ENCODE results near the gene ITSN1.
"Not testable (repeated sequence)": the region's sequence is repeated elsewhere in the genome, so short reads cannot be mapped to it uniquely, and the experiment has no call there.

The ITSN1 gene

DNA sequence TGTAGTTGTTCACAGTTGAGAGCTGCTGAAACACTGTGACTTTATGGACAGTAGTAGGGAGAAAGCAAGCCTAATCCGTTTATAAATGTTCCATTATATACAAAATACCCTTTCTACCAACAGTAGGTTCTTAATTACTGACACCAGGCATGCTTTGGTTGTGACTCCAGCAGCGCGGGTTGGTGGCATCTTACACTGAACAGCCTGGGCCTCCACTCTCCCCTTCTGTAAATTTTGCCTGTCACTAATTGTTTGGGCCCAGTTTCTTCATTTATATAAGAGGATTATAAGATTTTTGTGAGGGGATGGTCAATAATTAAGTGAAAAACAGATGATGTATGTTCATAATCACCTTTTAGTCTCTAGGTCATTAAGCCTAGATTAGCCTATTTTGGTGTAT is 58.2 kb downstream of the ITSN1 start:
- TF ChIP-seq, protein P1, sequence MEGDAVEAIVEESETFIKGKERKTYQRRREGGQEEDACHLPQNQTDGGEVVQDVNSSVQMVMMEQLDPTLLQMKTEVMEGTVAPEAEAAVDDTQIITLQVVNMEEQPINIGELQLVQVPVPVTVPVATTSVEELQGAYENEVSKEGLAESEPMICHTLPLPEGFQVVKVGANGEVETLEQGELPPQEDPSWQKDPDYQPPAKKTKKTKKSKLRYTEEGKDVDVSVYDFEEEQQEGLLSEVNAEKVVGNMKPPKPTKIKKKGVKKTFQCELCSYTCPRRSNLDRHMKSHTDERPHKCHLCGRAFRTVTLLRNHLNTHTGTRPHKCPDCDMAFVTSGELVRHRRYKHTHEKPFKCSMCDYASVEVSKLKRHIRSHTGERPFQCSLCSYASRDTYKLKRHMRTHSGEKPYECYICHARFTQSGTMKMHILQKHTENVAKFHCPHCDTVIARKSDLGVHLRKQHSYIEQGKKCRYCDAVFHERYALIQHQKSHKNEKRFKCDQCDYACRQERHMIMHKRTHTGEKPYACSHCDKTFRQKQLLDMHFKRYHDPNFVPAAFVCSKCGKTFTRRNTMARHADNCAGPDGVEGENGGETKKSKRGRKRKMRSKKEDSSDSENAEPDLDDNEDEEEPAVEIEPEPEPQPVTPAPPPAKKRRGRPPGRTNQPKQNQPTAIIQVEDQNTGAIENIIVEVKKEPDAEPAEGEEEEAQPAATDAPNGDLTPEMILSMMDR (conservative IDR thresholded peaks at IDR 0.05; ENCODE audit: low read depth, low read length): no peak
- H3K4me3 ChIP-seq (ENCODE audit: low read length): no peak overlapping the region
- DNase-seq (ENCODE audit: low read depth): peak; percentile 46

DNA sequence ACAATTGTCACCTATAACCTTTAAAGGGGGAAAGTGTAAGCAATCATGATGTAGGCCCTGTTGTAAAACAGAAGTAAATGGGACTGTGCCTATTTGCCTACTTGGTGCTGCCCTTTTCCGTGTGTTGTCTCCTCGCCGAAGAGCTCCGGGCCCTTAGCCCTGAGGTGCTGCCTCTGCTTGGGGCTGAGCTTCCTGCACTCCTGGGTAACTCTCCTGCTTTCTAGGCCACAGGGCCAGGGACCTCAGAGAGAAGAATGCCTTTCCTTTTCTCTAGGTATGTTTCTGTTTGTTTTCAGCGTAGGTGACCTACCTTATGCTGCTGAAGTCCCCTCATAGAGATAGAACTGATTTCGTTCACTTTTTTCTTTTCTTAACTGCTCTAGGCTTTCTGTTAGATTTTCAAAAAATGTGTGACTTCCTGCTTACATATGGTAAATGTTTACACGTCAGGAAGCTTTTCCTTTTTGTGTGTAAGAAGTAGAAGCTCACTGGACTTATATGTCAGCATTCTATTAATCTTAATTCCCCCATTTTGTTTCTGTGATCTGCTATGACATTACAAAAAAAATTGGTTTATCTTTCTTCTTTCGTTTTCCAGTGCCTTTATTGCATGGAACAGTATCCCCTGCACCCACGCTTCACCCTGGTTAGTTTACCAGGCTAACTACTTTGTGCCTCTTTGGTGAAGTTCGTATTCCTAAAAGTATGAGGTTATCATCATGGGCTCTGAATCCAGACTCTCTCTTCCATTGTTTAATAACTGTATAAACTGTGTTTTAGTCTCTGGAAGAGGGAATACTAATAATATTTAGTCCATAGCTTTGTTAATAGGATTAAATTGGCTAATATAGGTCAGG is 61.7 kb downstream of the ITSN1 start:
- no peak for DNase-seq (ENCODE audit: low read depth)
- TF ChIP-seq, protein P1 (conservative IDR thresholded peaks at IDR 0.05; ENCODE audit: low read depth, low read length): no peak
- no peak overlapping the region for H3K4me3 ChIP-seq (ENCODE audit: low read length)

DNA sequence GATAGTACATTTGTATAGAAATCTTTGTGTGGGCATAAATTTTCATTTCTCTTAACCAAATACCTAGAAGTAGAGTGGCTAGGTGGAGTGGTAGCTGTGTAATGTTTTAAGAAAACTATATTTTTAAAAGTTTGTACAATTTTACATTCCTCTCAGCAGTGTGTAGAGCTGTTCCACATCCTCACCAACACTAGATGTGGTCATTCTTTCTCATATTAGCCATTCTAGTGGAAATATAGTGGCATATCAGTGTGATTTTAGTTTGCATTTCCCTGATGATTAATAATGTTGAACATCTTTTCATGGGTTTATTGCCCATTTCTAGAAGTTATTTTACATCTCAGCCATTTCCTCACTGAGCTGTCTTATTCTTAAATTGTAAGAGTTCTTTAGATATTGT is 65.5 kb downstream of the ITSN1 start:
- H3K4me3 ChIP-seq (ENCODE audit: low read length): no peak overlapping the region
- DNase-seq (ENCODE audit: low read depth): no peak
- TF ChIP-seq, protein P1 (conservative IDR thresholded peaks at IDR 0.05; ENCODE audit: low read depth, low read length): no peak

DNA sequence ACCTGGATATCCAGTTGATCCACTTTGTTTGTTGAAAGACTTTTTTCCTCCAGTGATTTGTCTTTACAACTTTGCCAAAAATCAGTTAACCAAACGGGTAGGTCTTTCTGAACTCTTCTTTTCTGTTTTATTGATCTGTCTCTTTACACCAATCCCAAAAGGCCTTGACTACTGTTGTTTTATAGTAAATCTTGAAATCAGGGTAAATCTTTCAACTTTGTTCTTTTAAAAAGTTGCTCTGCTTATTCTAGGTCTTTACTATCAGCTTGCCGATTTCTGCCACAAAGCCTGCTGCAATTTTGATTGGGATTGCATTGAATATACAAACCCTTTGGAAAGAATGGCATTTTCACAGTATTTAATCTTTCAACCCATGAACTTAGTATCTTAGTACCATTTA is 66.6 kb downstream of the ITSN1 start:
- H3K4me3 ChIP-seq (ENCODE audit: low read length): no peak overlapping the region
- TF ChIP-seq, protein P1 (conservative IDR thresholded peaks at IDR 0.05; ENCODE audit: low read depth, low read length): no peak
- DNase-seq (ENCODE audit: low read depth): no peak

DNA sequence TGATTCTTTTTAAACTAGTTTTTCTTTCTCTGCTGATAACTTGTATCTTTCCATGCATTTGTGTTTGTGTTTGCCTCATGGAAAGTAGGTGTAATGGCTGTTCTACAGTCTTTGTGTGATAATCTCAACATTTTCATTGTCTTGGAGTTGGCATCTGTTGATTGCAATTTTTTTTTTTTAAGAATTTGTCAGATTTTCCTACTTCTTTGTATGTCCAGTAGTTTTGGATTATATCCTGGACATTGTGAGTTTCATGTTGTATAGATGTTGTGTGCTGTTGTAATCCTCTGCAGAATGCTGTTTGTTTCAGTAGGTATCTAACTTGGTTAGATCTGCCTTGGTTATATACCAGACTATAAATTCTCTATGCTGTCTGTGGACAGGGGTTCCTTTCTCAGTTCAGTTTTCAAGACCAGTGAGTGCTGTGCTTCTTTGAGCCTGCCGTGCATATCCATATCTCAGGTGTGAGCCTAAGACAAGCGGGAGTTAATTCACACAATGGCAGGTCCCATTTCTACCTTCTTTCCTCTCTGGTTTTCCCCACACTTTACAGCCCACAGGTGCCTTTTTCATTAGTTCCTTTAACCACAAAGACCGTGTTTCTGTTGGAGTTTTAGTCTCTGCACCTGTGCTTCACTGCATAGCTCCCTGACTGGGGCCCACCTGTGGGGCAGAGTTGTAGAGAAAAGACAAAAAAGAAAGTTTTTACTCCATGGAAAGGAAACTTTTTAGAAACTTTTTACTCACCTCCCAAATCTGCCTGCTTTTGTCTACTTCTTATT is 69.9 kb downstream of the ITSN1 start:
- no peak for DNase-seq (ENCODE audit: low read depth)
- H3K4me3 ChIP-seq (ENCODE audit: low read length): no peak overlapping the region
- TF ChIP-seq, protein P1 (conservative IDR thresholded peaks at IDR 0.05; ENCODE audit: low read depth, low read length): no peak

DNA sequence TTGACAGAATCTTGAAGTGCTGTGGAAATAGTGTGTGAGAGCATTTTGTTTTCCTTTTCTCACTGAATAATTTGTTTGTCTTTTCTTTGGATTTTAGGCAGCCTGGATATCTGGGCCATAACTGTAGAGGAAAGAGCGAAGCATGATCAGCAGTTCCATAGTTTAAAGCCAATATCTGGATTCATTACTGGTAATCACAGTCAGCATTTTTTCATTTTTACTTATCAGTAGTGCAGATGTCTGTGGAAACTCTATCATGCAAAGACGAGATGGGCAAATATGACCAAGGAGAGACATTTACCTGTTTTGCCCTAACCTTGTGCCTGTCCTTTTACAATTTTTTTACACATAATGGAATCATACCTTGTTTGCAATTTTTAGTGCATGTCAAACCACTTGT is 78.8 kb downstream of the ITSN1 start:
- no peak for DNase-seq (ENCODE audit: low read depth)
- TF ChIP-seq, protein P1 (conservative IDR thresholded peaks at IDR 0.05; ENCODE audit: low read depth, low read length): no peak
- H3K4me3 ChIP-seq (ENCODE audit: low read length): no peak overlapping the region

DNA sequence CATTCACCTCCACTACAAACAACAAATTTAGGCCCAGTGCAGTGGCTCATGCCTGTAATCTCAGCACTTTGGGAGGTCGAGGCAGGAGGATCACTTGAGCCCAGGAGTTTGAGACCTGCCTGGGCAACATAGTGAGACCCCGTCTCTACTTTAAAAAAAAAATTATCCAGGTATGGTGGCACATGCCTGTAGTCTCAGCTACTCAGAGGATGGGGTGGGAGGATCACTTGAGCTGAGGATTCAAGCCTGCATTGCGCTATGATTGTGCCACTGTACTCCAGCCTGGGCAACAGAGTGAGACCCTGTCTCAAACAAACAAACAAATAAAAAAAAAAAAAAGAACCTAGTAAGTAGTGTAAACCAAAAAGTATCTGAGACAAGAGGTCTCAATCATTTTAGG is 86.8 kb downstream of the ITSN1 start:
- H3K4me3 ChIP-seq (ENCODE audit: low read length); DNase-seq (ENCODE audit: low read depth): not testable (repeated sequence)

All from retinal pigment epithelial cell (primary cell).